NCI-H748 (cell line): ENCODE data around the gene MPV17L2.
A peak's percentile ranks its signal among the peaks of the same experiment; 100 is the strongest.

Experiments
- DNase-seq: peaks from one replicate; lab custom pipeline; 2025; ENCODE audit not compliant: unreplicated experiment; lab: John Stamatoyannopoulos, UW

The MPV17L2 gene

GRCh38 chr19:18214779-18215433, 21.9 kb downstream of the MPV17L2 start:
- DNase-seq = no peak

- DNase-seq = no peak
These were observed 23.8 kb downstream of the MPV17L2 start for GRCh38 chr19:18216789-18217188.

GRCh38 chr19:18218159-18218558, 25.1 kb downstream of the MPV17L2 start:
- no peak for DNase-seq

GRCh38 chr19:18218600-18218999, 25.6 kb downstream of the MPV17L2 start:
- DNase-seq = no peak

- no peak for DNase-seq
These were observed 27.1 kb downstream of the MPV17L2 start for GRCh38 chr19:18219911-18220631.

GRCh38 chr19:18220632-18221275, 27.7 kb downstream of the MPV17L2 start:
- peak; percentile 63 for DNase-seq

- no peak for DNase-seq
These were observed 29.1 kb downstream of the MPV17L2 start for GRCh38 chr19:18221815-18222725.

GRCh38 chr19:18223860-18224524, 31.0 kb downstream of the MPV17L2 start:
- peak; percentile 34 for DNase-seq

- peak; percentile 98 for DNase-seq
These were observed 31.7 kb downstream of the MPV17L2 start for GRCh38 chr19:18224525-18225354.

- no peak for DNase-seq
These were observed 32.3 kb downstream of the MPV17L2 start for GRCh38 chr19:18225355-18225701.

- no peak for DNase-seq
These were observed 32.9 kb downstream of the MPV17L2 start, which contains the start of gene PDE4C for GRCh38 chr19:18225702-18226468. Gene PDE4C (minus strand): TSS chr19:18226438. CDS start chr19:18226415, 23 bp downstream.

- DNase-seq = no peak
These were observed 34.1 kb downstream of the MPV17L2 start for GRCh38 chr19:18226956-18227780.

GRCh38 chr19:18227781-18228271, 34.8 kb downstream of the MPV17L2 start:
- no peak for DNase-seq

- no peak for DNase-seq
These were observed 36.5 kb downstream of the MPV17L2 start for GRCh38 chr19:18229474-18229873.

- no peak for DNase-seq
These were observed 36.9 kb downstream of the MPV17L2 start for GRCh38 chr19:18229915-18230314.

GRCh38 chr19:18230941-18231734, 38.1 kb downstream of the MPV17L2 start:
- no peak for DNase-seq

GRCh38 chr19:18231775-18232174, 38.8 kb downstream of the MPV17L2 start:
- DNase-seq = no peak
